Stimulated activated CD4-positive, alpha-beta T cell treated with anti-CD3 and anti-CD28 coated beads, Interleukin-15, amount 100 ng/mL, for 1 hour (primary cell): ENCODE data around the gene CMTR2.
"Not testable (repeated sequence)": the region's sequence is repeated elsewhere in the genome, so short reads cannot be mapped to it uniquely, and the experiment has no call there.

Source experiments
- DNase-seq, 2 donors: peaks; one replicate each; pipeline ENCODE4 v3.0.0-alpha.2; 2020; ENCODE audit warnings: low read depth in 1 of 2, low spot score in 1 of 2

CMTR2 gene, protein sequence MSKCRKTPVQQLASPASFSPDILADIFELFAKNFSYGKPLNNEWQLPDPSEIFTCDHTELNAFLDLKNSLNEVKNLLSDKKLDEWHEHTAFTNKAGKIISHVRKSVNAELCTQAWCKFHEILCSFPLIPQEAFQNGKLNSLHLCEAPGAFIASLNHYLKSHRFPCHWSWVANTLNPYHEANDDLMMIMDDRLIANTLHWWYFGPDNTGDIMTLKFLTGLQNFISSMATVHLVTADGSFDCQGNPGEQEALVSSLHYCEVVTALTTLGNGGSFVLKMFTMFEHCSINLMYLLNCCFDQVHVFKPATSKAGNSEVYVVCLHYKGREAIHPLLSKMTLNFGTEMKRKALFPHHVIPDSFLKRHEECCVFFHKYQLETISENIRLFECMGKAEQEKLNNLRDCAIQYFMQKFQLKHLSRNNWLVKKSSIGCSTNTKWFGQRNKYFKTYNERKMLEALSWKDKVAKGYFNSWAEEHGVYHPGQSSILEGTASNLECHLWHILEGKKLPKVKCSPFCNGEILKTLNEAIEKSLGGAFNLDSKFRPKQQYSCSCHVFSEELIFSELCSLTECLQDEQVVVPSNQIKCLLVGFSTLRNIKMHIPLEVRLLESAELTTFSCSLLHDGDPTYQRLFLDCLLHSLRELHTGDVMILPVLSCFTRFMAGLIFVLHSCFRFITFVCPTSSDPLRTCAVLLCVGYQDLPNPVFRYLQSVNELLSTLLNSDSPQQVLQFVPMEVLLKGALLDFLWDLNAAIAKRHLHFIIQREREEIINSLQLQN

DNA sequence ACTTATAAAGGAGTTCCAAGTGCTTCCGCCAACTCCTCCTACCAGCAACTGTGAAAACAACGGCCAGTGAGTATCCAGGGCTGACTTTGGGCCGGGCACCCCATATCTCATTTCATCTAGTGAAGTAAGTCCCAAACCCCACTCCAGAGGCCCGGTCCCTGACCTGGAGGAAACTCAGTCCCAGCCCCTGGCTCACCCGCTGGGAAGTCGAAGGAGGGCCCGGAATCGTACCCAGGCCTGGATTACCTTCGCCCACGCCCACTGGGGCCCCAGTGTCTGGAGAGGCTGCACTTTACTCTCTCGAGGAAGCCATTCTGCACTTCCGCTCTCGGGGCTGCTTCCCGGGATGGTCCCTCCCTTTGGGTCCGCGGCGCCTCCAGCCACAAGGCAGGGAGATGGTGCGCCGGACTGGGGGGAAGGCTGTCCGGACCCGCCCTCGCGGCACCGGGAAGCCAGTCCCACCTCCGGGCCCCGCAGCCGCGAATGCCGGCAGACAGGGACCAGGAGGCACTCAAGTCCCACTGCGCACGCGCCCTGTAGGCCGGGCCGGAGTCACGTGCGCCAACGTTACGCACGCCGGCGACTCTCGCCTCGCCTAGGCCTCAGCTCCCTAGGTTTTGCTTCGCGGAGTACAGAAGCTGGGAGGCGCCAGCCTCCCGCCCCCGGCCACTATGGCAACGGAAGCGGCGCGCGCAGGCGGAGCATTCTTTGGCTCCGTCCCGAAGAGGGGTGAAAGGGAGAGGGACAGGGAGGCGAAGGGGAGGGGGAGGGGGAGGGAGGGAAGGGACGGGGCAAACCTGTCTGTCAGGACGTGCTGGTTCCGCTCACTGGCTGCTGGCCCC, at the start of gene CMTR2:
Gene CMTR2, minus strand, starts transcription at position 513 of the 842 bp plus-strand sequence. CDS start 3,482 bp downstream, outside the sequence.
- peak; percentile 75 to 81 for DNase-seq

DNA sequence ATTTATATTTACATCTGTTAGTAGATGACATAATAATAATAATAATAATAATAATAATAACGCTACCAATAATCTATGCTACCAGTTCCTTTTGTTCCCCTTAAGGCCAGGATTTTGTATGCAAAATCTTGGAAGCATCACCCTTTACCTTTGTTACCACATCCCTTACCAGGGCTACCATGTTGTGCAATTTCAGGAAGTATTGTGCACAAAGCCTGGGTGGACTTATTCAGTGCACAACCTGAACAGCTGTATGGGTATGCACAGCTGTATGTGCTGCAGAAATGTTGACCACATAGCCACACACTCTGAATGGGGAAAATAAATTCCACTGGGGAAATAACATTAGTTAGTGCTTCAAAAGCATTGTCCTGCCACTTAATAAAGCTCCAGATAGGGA, 49.4 kb upstream of the CMTR2 start:
- no peak for DNase-seq

DNA sequence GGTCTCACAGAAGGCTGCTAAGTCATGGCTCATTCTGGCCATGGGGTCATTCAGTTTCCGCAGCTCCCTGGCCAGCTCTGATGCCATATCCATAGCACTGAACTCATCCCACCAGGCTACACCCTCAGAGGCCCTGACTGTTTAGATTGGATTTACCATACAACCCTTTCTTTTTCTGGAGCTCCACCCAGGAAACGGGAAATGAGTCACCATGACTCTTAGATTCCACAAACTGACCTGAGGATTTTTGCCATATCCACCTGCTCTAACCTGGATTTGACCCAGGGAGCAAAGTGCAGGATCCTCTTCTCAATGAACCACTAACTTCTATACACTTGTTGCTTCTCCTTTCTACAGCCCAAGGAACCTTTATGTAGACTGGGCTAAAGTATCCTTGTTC, 49.0 kb upstream of the CMTR2 start:
- DNase-seq: no peak

- no peak for DNase-seq
Observed at GRCh38 chr16:71337631-71338030, 48.4 kb upstream of the CMTR2 start.

DNA sequence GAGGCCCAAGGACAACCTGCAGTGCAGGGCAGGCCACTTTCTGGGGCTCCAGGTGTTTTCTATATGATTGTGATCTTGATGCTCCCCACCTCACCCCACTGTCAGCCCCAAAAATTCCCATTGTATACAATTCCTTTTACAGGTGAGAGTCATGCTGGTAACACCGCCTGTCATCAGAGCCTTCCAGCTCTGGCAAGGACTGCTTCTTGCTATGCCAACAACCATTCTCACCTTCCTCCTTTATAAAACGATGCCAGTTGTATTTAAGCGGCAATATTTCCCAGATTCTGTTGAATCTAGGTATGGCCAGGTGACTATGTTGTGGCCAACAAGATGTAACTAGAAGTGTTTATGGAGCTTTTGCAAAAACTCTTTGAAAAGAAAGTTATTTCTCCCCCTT, 38.9 kb upstream of the CMTR2 start:
- DNase-seq: no peak

DNA sequence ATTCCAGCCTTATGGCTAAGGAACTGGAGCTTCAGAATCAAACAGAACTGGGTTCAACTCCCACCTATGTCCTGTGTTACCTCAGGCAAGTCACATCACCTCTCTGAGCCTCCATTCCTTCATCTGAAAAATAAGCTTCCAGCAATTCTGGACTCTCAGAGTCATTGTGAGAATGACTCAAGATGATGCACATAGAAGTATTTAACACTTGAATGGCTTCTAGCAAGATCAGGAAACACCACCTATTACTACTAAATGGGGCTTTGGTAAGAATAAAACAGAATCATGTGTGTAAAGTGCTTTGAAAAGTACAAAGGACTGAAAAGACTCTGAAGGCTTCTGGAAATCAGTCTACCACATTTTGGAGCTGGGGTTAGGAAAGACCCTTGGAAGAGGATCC, 38.5 kb upstream of the CMTR2 start:
- DNase-seq: no peak

DNA sequence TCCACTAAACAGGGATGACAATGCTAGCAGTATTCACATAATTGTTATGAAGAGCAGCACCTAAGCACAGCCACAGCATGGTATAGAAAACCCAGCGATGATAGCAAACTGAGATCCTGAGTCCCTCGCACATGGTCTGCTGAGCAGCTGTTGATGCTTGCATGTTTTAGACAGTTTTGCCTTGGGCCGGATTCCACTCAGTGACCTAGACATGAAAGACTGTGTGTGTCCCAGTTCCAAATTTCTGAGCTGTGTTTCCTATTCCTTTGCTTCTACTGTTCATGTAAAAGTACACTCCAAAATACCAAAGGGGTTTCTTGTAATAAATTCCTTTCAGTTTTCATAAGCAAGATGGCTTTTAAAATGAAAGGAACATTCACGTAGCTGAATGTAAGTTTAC, 30.8 kb upstream of the CMTR2 start:
- no peak for DNase-seq

- DNase-seq: no peak
Observed at GRCh38 chr16:71315269-71315668, 26.1 kb upstream of the CMTR2 start.

GRCh38 chr16:71313591-71313990, 24.4 kb upstream of the CMTR2 start:
- DNase-seq: not testable (repeated sequence)

DNA sequence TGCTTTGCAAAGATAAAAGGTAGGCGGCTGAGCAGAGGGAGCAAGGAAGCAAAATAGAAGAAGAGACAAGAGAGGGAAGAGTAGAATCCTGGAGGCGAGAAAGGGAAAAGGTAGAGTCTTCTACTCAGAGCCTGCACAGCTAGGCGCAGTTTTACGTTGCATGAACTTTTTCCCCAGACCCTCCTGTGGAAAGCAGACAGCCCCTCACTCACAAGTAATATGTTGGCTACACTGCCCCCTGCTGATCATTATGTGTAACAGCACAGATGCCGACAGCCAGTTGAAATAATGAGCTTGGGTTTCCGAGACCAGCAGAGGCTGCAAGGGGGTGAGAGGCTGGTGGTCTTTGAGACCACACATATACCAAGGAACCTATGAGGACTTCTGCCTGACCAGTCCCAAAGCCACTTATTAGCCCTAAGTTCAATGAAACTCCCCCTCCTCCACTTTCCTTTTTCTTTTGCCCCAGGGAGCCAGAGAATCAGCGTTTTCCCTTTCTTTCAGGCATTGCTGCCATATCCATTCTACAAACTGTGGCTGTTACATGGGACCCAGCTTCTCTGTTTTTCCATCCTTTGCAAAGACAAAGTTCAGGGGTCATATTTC, 22.5 kb upstream of the CMTR2 start:
- no peak for DNase-seq

DNA sequence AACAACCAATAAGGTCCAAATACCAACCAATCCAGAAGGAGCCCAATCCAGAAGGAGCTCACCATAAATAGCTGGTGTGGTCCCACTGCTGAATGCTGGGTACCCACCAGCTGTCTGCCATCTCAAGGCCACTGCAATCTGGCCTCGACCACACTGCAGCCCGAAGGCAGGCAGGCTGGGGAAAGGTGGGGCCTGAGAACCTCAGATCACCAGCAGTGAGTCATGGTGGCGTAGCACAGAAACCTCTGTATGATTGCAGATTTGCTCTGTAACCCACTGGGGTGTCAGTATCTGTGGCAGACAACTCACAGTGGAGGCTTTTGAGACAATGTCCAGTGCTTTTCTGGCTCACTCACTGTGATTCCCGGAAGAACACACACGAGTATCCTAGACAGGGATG, 14.7 kb upstream of the CMTR2 start:
- no peak for DNase-seq

DNA sequence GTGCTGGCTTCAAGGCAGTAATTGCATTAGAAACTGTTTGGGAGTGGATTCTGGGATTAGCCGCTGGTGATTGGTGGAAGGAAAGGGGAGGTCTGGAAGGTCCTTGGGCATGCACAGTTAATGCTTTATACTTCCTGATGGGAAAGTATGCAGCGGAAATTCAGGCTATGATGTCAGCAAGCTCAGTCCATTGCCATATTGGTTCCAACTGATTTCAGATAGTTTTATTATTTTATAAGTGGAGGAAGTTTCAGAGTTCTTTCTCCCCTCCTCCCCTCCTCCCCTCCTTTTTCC, 8.1 kb upstream of the CMTR2 start:
- DNase-seq: no peak

GRCh38 chr16:71296584-71297340, 7.6 kb upstream of the CMTR2 start:
- no peak for DNase-seq

DNA sequence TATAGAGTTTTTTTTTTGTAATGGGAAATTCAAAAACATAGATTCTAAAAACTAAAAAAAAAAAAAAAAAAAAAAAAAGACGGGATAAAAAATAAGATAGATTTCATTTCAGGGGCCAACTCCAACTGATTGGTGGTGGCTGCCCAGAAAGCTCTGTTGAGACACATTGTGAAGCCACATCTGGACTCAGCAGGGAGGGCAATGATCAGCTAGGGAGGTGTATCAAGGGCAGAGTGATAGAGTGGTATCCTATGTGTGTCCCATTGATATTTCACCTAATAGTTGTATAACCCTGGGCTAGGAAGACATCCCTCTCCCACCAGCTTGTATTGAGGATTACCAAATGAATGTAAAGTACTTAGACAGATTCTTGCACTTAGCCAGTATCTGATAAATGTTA, 6.7 kb upstream of the CMTR2 start:
- DNase-seq: no peak

DNA sequence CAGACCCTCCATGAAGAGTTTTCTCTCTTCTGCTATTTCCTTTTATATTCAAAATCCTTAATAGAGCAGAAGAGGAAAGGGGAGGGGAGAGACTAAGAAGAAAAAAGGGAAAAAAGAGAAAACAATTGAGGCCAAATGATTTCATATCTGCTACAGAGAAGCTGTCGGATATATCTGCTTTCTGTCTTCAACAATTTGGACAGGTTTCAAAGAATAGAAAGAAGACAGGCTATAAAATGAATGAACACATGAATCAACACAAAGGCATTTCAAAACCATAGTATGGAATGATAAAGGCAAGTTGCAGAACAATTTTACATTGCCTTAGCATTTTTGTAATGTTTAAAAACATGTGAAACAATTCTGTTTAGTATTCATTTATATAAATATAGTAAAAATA, 4.7 kb upstream of the CMTR2 start:
- DNase-seq: no peak

GRCh38 chr16:71292095-71292494, 2.9 kb upstream of the CMTR2 start:
- not testable (repeated sequence) for DNase-seq

GRCh38 chr16:71289732-71290062, 495 bp upstream of the CMTR2 start:
- DNase-seq: no peak

GRCh38 chr16:71288570-71288889, 672 bp downstream of the CMTR2 start:
- no peak for DNase-seq

- DNase-seq: no peak
Observed at GRCh38 chr16:71287911-71288310, 1.3 kb downstream of the CMTR2 start.

DNA sequence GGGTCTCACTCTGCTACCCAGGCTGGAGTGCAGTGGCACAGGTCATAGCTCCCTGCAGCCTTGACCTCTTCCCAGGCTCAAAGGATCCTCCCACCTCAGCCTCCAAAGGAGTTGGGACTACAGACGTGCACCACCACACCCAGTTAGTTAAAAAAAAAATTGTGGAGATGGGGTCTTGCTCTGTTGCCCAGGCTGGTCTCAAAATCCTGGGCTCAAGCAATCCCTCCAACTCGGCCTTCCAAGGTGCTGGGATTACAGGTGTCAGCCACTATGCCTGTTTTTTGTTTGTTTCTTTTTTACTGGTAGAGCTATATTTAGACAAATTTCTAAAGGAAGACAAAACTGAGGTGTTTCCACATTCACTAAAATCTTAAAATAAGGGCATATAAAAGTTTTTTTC, 1.7 kb downstream of the CMTR2 start:
- DNase-seq: no peak

- no peak for DNase-seq
Observed at GRCh38 chr16:71283612-71284011, 5.6 kb downstream of the CMTR2 start.
